GM23338 (cell line): ENCODE measurements around the gene KIAA0040. TPM values are rescaled to one million over a fixed set of nuclear protein-coding genes. Genes with fewer than 3 reads are reported as not detected.

ENCODE experiments used
- ATAC-seq: fragments of 200-7000 bp; cut with Tn5 transposase; 3 replicates; pipeline ENCODE4 v1.9.1; 2020
- DNase-seq: peaks from one replicate; pipeline ENCODE4 v3.0.0-alpha.2; 2015; ENCODE audit warnings: low spot score
- H2AFZ ChIP-seq: fragments of 200-600 bp; sonication (generic); 2 replicates; pipeline ENCODE4 v1.8.0; 2016; ENCODE audit warnings: antibody characterized with exemption, mild to moderate bottlenecking, moderate library complexity
- H3F3A ChIP-seq: fragments of 200-600 bp; sonication (generic); replicated peaks from 2 replicates; pipeline ENCODE4 v1.8.0; 2017; ENCODE audit warnings: antibody characterized with exemption, mixed run types, low read depth
- H3K27ac ChIP-seq: fragments of 200-600 bp; sonication (generic); 2 replicates; pipeline ENCODE4 v1.6.1; 2016; ENCODE audit warnings: low read depth
- H3K27me3 ChIP-seq: fragments of 200-600 bp; sonication (generic); 2 replicates; pipeline ENCODE4 v1.8.0; 2016; ENCODE audit warnings: mild to moderate bottlenecking, mixed run types, moderate library complexity; ENCODE audit not compliant: insufficient read depth
- H3K36me3 ChIP-seq: fragments of 200-600 bp; sonication (generic); 2 replicates; pipeline ENCODE4 v1.8.0; 2016; ENCODE audit warnings: mild to moderate bottlenecking; ENCODE audit not compliant: insufficient read depth
- H3K4me1 ChIP-seq: fragments of 200-600 bp; sonication (generic); 2 replicates; pipeline ENCODE4 v1.8.0; 2016; ENCODE audit warnings: mild to moderate bottlenecking, moderate library complexity; ENCODE audit not compliant: insufficient read depth
- H3K4me2 ChIP-seq: fragments of 200-600 bp; sonication (generic); 2 replicates; pipeline ENCODE4 v1.7.1; 2017; ENCODE audit warnings: mixed run types
- H3K4me3 ChIP-seq: fragments of 200-600 bp; sonication (generic); 2 replicates; pipeline ENCODE4 v1.6.1; 2016; ENCODE audit warnings: mixed run types
- H3K79me2 ChIP-seq: fragments of 200-600 bp; sonication (generic); replicated peaks from 2 replicates; pipeline ENCODE4 v1.8.0; 2017; ENCODE audit warnings: mild to moderate bottlenecking; ENCODE audit not compliant: insufficient read depth
- H3K9me2 ChIP-seq: fragments of 200-600 bp; sonication (generic); 2 replicates; pipeline ENCODE4 v1.8.0; 2017; ENCODE audit not compliant: insufficient read depth
- H4K20me1 ChIP-seq: fragments of 200-600 bp; sonication (generic); replicated peaks from 2 replicates; pipeline ENCODE4 v1.8.0; 2017; ENCODE audit warnings: mild to moderate bottlenecking; ENCODE audit not compliant: insufficient read depth
- H3K27ac Mint-ChIP-seq: 2 replicates; pipeline ENCODE4 v1.8.0; 2020; ENCODE audit warnings: inconsistent platforms, mild to moderate bottlenecking, moderate library complexity, mixed read lengths
- H3K27me3 Mint-ChIP-seq: 3 replicates; pipeline ENCODE4 v1.8.0; 2022; ENCODE audit warnings: low read depth, mild to moderate bottlenecking, moderate library complexity, mixed read lengths, inconsistent platforms; ENCODE audit not compliant: insufficient read depth, poor library complexity
- H3K36me3 Mint-ChIP-seq: 3 replicates; pipeline ENCODE4 v1.8.0; 2021; ENCODE audit warnings: low read depth, mild to moderate bottlenecking, inconsistent platforms, moderate library complexity, mixed read lengths
- H3K4me1 Mint-ChIP-seq: 3 replicates; pipeline ENCODE4 v1.8.0; 2020; ENCODE audit warnings: mild to moderate bottlenecking, inconsistent platforms, mixed read lengths
- H3K4me3 Mint-ChIP-seq: 3 replicates; pipeline ENCODE4 v1.8.0; 2021; ENCODE audit warnings: moderate library complexity, mild to moderate bottlenecking, inconsistent platforms, mixed read lengths
- H3K9me3 Mint-ChIP-seq: 3 replicates; pipeline ENCODE4 v1.8.0; 2020; ENCODE audit warnings: moderate library complexity, mild to moderate bottlenecking, inconsistent platforms, mixed read lengths
- CREB1 ChIP-seq: fragments of 250-450 bp; sonication (Bioruptor Pico); IDR thresholded peaks from 2 replicates; pipeline ENCODE4 v1.5.0; 2020; ENCODE audit warnings: low read depth, mild to moderate bottlenecking, moderate library complexity
- EZH2 ChIP-seq: fragments of 200-600 bp; sonication (generic); IDR thresholded peaks from one replicate; pipeline ENCODE4 v1.8.0; 2017; ENCODE audit warnings: antibody characterized with exemption, mild to moderate bottlenecking, low read depth; ENCODE audit not compliant: unreplicated experiment
- JUNB ChIP-seq: IDR thresholded peaks from one replicate; pipeline ENCODE4 v1.6.1; 2016; ENCODE audit warnings: antibody characterized with exemption; ENCODE audit not compliant: unreplicated experiment
- STAT1 ChIP-seq: IDR thresholded peaks from one replicate; pipeline ENCODE4 v1.6.1; 2016; ENCODE audit warnings: antibody characterized with exemption; ENCODE audit not compliant: unreplicated experiment
- ZNF114 ChIP-seq: fragments of 250-450 bp; sonication (Bioruptor Pico); IDR thresholded peaks from 2 replicates; pipeline ENCODE4 v1.5.0; 2020; ENCODE audit warnings: mild to moderate bottlenecking, moderate library complexity
- ZNF331 ChIP-seq: fragments of 250-450 bp; sonication (Bioruptor Pico); IDR thresholded peaks from 2 replicates; pipeline ENCODE4 v1.5.0; 2020; ENCODE audit warnings: low read depth, mild to moderate bottlenecking, moderate library complexity
- polyA plus RNA-seq: library from polyadenylated mRNA; unstranded; fragments of >200 nt; fragmentation: Nextera tagmentation; extraction: Ambion mirVana; gene quantifications from 2 replicates; pipeline ENCODE4 v1.2.1, GENCODE V29; 2016
- total RNA-seq: library from RNA; depleted of rRNA; stranded (reverse); fragments of >200 nt; shearing (Covaris generic); gene quantifications from 2 replicates; pipeline ENCODE4 v1.2.3, GENCODE V29; 2014
- TF ChIP-seq, protein P1 (sequence below): IDR thresholded peaks from 2 replicates; pipeline ENCODE4 v1.6.1; 2016; ENCODE audit warnings: antibody characterized with exemption
- TF ChIP-seq, protein P2 (sequence below): fragments of 250-450 bp; sonication (Bioruptor Pico); IDR thresholded peaks from 2 replicates; pipeline ENCODE4 v1.5.0; 2020; ENCODE audit warnings: mild to moderate bottlenecking, moderate library complexity

KIAA0040 gene
- total and polyA plus RNA-seq, 2 experiments from 2014 or later, result 7.0 to 11.9 TPM

DNA sequence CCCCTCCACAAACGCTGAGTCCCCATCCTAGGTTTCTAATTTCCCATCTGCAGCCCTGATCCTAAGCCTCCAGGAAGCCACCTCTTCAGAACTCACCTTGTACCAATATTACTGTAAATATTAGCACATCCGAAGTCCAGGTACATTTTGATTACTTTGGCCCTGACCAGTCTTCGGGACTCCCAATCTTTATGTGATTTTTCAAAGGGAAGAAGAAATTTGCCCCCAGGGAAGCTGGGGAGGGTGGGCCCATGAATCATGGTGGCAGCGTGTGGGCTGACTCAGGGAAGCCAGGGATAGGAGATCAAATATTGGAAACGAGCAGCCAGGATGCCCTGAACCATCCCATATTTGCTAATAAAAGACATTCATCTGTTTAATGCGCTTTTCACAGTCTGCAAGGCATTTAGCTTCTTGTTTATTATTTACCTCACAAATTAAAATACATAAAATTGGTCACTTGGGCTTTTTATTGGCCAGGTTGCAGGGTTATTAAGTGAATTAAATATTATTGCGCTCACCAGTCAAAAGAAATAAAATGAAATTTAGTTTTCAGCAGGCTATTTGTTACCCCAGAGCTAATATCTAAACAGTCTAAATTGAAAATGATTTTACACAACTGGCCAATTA is 46.6 kb downstream of the KIAA0040 start:
- Histone ChIP-seq H3K9me2 (no peaks in the 10 kb centered on the region), H3K4me1 (peaks cover 21% of the 10 kb centered on the region), H4K20me1 (no peaks in the 10 kb centered on the region), H3K27me3 (peaks cover under 1% of the 10 kb centered on the region; the same call in 1 of the 2 replicates), H3F3A (no peaks in the 10 kb centered on the region), H3K27ac (no peak overlapping the region), H3K4me2 (no peak overlapping the region), H2AFZ (peak overlapping the region; percentile 45; the same call in 1 of the 2 replicates), H3K79me2 (no peaks in the 10 kb centered on the region), H3K4me3 (no peak overlapping the region), H3K36me3 (no peaks in the 10 kb centered on the region)
- H3K27ac Mint-ChIP-seq, result no peak overlapping the region
- peaks cover 2% of the 10 kb centered on the region for H3K9me3 Mint-ChIP-seq
- no peak for ATAC-seq
- H3K36me3 Mint-ChIP-seq, result no peaks in the 10 kb centered on the region; the same call in 2 of the 3 replicates
- peaks cover 23% of the 10 kb centered on the region for H3K4me1 Mint-ChIP-seq
- DNase-seq, result no peak
- TF ChIP-seq, protein P1, sequence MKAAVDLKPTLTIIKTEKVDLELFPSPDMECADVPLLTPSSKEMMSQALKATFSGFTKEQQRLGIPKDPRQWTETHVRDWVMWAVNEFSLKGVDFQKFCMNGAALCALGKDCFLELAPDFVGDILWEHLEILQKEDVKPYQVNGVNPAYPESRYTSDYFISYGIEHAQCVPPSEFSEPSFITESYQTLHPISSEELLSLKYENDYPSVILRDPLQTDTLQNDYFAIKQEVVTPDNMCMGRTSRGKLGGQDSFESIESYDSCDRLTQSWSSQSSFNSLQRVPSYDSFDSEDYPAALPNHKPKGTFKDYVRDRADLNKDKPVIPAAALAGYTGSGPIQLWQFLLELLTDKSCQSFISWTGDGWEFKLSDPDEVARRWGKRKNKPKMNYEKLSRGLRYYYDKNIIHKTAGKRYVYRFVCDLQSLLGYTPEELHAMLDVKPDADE, result no peak
- no peak for TF ChIP-seq EZH2
- no peak for TF ChIP-seq CREB1 (CRISPR knock-in tag)
- TF ChIP-seq STAT1, result no peak
- no peak for TF ChIP-seq ZNF331 (CRISPR knock-in tag)
- TF ChIP-seq ZNF114 (CRISPR knock-in tag), result no peak
- TF ChIP-seq JUNB, result no peak
- TF ChIP-seq, protein P2, sequence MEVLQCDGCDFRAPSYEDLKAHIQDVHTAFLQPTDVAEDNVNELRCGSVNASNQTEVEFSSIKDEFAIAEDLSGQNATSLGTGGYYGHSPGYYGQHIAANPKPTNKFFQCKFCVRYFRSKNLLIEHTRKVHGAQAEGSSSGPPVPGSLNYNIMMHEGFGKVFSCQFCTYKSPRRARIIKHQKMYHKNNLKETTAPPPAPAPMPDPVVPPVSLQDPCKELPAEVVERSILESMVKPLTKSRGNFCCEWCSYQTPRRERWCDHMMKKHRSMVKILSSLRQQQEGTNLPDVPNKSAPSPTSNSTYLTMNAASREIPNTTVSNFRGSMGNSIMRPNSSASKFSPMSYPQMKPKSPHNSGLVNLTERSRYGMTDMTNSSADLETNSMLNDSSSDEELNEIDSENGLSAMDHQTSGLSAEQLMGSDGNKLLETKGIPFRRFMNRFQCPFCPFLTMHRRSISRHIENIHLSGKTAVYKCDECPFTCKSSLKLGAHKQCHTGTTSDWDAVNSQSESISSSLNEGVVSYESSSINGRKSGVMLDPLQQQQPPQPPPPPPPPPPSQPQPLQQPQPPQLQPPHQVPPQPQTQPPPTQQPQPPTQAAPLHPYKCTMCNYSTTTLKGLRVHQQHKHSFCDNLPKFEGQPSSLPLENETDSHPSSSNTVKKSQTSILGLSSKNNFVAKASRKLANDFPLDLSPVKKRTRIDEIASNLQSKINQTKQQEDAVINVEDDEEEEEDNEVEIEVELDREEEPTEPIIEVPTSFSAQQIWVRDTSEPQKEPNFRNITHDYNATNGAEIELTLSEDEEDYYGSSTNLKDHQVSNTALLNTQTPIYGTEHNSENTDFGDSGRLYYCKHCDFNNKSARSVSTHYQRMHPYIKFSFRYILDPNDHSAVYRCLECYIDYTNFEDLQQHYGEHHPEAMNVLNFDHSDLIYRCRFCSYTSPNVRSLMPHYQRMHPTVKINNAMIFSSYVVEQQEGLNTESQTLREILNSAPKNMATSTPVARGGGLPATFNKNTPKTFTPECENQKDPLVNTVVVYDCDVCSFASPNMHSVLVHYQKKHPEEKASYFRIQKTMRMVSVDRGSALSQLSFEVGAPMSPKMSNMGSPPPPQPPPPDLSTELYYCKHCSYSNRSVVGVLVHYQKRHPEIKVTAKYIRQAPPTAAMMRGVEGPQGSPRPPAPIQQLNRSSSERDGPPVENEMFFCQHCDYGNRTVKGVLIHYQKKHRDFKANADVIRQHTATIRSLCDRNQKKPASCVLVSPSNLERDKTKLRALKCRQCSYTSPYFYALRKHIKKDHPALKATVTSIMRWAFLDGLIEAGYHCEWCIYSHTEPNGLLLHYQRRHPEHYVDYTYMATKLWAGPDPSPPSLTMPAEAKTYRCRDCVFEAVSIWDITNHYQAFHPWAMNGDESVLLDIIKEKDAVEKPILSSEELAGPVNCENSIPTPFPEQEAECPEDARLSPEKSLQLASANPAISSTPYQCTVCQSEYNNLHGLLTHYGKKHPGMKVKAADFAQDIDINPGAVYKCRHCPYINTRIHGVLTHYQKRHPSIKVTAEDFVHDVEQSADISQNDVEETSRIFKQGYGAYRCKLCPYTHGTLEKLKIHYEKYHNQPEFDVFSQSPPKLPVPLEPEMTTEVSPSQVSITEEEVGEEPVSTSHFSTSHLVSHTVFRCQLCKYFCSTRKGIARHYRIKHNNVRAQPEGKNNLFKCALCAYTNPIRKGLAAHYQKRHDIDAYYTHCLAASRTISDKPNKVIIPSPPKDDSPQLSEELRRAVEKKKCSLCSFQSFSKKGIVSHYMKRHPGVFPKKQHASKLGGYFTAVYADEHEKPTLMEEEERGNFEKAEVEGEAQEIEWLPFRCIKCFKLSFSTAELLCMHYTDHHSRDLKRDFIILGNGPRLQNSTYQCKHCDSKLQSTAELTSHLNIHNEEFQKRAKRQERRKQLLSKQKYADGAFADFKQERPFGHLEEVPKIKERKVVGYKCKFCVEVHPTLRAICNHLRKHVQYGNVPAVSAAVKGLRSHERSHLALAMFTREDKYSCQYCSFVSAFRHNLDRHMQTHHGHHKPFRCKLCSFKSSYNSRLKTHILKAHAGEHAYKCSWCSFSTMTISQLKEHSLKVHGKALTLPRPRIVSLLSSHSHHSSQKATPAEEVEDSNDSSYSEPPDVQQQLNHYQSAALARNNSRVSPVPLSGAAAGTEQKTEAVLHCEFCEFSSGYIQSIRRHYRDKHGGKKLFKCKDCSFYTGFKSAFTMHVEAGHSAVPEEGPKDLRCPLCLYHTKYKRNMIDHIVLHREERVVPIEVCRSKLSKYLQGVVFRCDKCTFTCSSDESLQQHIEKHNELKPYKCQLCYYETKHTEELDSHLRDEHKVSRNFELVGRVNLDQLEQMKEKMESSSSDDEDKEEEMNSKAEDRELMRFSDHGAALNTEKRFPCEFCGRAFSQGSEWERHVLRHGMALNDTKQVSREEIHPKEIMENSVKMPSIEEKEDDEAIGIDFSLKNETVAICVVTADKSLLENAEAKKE (CRISPR knock-in tag), result no peak
- H3K4me3 Mint-ChIP-seq, result no peak overlapping the region
- H3K27me3 Mint-ChIP-seq, result peaks cover 12% of the 10 kb centered on the region
